Fibroblast of peridontal ligament (primary cell): ENCODE results near the gene ARHGAP6.

Source experiments
- DNase-seq: peaks from one replicate; pipeline ENCODE4 v3.0.0-alpha.2; 2010; ENCODE audit errors: extremely low read depth

Gene ARHGAP6

GRCh38 chrX:11296051-11296450, 369.7 kb downstream of the ARHGAP6 start:
- no peak for DNase-seq

GRCh38 chrX:11293113-11293512, 372.6 kb downstream of the ARHGAP6 start, which contains the start of gene AMELX:
Gene AMELX, plus strand, starts transcription at chrX:11293413. Its CDS starts 1,376 bp downstream, at chrX:11294789.
- no peak for DNase-seq

- DNase-seq, result no peak
Observed at GRCh38 chrX:11290416-11291102, 375.2 kb downstream of the ARHGAP6 start.

GRCh38 chrX:11287505-11287904, 378.2 kb downstream of the ARHGAP6 start:
- peak; percentile 26 for DNase-seq

- no peak for DNase-seq
Observed at GRCh38 chrX:11285651-11286050, 380.1 kb downstream of the ARHGAP6 start.

GRCh38 chrX:11282043-11282442, 383.7 kb downstream of the ARHGAP6 start:
- DNase-seq, result no peak

- DNase-seq, result peak; percentile 20
Observed at GRCh38 chrX:11273544-11273943, 392.2 kb downstream of the ARHGAP6 start.

- DNase-seq, result no peak
Observed at GRCh38 chrX:11272863-11273262, 392.9 kb downstream of the ARHGAP6 start.

GRCh38 chrX:11272290-11272689, 393.4 kb downstream of the ARHGAP6 start:
- no peak for DNase-seq

- DNase-seq, result no peak
Observed at GRCh38 chrX:11269996-11270395, 395.7 kb downstream of the ARHGAP6 start.

- DNase-seq, result no peak
Observed at GRCh38 chrX:11269006-11269405, 396.7 kb downstream of the ARHGAP6 start.

GRCh38 chrX:11267425-11267824, 398.3 kb downstream of the ARHGAP6 start:
- no peak for DNase-seq

- no peak for DNase-seq
Observed at GRCh38 chrX:11266573-11267003, 399.1 kb downstream of the ARHGAP6 start.

GRCh38 chrX:11265352-11265751, 400.4 kb downstream of the ARHGAP6 start:
- DNase-seq, result no peak

- no peak for DNase-seq
Observed at GRCh38 chrX:11264925-11265324, 400.8 kb downstream of the ARHGAP6 start.

GRCh38 chrX:11261260-11261659, 404.5 kb downstream of the ARHGAP6 start:
- peak; percentile 82 for DNase-seq

GRCh38 chrX:11259437-11259836, 406.3 kb downstream of the ARHGAP6 start:
- no peak for DNase-seq

- DNase-seq, result no peak
Observed at GRCh38 chrX:11257711-11258110, 408.0 kb downstream of the ARHGAP6 start.

GRCh38 chrX:11257290-11257689, 408.4 kb downstream of the ARHGAP6 start:
- DNase-seq, result no peak

GRCh38 chrX:11254417-11255109, 411.2 kb downstream of the ARHGAP6 start:
- DNase-seq, result no peak

GRCh38 chrX:11244636-11245035, 421.1 kb downstream of the ARHGAP6 start:
- DNase-seq, result peak; percentile 73

- DNase-seq, result no peak
Observed at GRCh38 chrX:11242704-11243103, 423.0 kb downstream of the ARHGAP6 start.

- no peak for DNase-seq
Observed at GRCh38 chrX:11241720-11242119, 424.0 kb downstream of the ARHGAP6 start.
